COLO668 (cell line): ENCODE results near the gene SLC25A41.
A peak's percentile ranks its signal among the peaks of the same experiment; 100 is the strongest.

Experiments used
- DNase-seq: peaks from one replicate; lab custom pipeline; 2025; ENCODE audit not compliant: unreplicated experiment; lab: John Stamatoyannopoulos, UW

SLC25A41 gene

GRCh38 chr19:6460099-6460884, 26.7 kb upstream of the SLC25A41 start:
- peak; percentile 99 for DNase-seq

- DNase-seq: peak; percentile 78
Observed at GRCh38 chr19:6459262-6460098, 25.9 kb upstream of the SLC25A41 start, which contains the start of gene SLC25A23. Gene SLC25A23, minus strand, starts transcription at chr19:6459792. Its CDS starts 164 bp downstream, at chr19:6459628.

- no peak for DNase-seq
Observed at GRCh38 chr19:6458695-6459261, 25.2 kb upstream of the SLC25A41 start.

DNA sequence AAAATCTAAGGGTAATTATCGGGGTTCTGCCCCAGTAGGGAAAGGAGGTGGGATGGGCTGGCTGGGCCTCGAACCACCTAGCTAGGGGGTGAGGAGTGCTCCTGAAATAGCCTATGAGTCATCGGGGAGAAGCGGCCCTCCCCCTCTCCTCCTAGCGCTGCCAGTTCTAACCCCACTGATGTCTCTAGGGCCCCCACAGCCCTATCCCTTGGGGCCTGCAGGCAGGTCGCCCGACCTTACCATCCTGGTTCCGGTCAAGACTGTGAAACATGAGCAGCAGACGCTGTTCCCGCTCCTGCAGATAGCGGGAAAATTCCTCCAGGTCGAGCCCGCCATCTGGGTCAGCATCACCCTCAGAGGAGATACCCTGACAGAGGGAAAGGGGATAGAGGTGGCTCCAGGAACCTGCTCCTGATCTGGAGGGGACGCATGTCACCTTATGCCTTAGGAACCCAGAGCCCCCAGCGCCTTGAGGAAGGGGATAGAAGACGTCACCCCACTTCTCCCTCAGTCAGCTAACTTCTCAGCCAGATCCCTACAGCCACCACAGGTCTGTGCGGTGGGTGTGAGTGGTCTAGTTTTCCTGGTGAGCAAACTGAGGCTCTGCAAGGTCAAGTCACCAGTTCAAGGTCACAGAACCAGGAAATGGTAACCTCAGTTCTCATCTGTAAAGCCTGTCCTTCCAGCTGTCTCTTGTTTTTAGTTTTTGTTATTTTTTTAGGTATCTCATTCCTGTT, 24.6 kb upstream of the SLC25A41 start:
- no peak for DNase-seq

GRCh38 chr19:6455924-6456323, 22.4 kb upstream of the SLC25A41 start:
- no peak for DNase-seq

- no peak for DNase-seq
Observed at GRCh38 chr19:6453951-6454565, 20.5 kb upstream of the SLC25A41 start.

- no peak for DNase-seq
Observed at GRCh38 chr19:6452899-6453298, 19.3 kb upstream of the SLC25A41 start.

DNA sequence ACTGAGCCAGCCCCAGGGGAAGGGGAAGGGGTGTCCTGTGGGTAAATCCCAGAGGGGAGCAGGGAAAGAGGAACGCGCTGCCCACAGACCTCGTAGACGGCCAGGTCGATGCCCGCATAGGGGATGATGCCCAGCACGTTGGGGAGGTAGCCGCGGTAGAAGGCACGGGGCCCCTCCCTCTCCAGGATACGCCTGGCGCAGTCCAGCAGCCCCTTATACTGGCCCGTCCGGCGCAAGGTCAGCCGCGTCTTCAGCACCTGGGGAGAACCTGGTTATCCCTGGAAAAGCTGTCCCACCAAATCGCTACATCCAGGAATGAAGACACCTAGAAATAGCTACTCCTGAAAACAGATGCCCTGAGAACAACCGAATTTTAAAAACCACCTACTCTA, 18.7 kb upstream of the SLC25A41 start:
- no peak for DNase-seq

GRCh38 chr19:6451583-6452222, 18.1 kb upstream of the SLC25A41 start:
- DNase-seq: no peak

DNA sequence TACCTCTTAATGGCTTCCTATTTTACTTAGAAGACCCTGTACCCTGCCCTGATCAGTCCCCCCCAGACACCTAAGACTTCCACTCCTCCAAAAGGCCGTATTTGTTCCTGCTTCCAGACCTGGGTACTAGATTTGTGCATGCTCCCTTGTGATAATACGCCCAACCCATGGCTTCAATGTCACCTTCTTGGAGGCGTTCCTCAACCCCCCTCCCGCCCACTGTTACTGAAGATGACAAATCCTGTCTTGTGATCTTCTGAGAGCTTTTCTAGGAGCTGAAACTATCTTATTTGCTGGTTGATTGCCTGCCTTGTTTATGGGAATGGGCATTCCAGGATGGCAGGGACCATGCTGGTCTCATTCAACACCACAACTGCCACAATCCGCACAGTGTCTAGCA, 16.6 kb upstream of the SLC25A41 start:
- DNase-seq: no peak

- DNase-seq: no peak
Observed at GRCh38 chr19:6448045-6448444, 14.5 kb upstream of the SLC25A41 start.

- no peak for DNase-seq
Observed at GRCh38 chr19:6446452-6446851, 12.9 kb upstream of the SLC25A41 start.

DNA sequence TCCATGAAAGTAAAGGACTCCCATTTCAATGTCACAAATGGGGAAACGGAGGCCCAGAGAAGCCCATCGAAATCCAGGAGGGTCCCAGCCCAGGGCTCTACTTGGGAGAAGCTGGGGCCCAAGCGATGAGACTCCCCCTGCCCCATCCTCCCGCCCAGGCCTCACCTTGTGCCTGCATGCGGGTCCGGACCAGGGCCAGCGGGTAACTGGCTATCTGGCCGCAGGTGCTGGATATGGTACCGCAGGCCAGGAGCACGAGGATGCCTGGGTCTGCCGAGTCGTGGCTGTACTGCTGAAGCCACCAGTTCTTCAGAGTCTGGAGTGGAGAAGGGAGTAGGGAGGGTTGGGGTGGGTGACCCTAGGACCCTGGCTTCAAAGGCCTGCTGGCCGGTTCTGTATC, 10.4 kb upstream of the SLC25A41 start:
- no peak for DNase-seq

- DNase-seq: no peak
Observed at GRCh38 chr19:6442087-6442688, 8.6 kb upstream of the SLC25A41 start.

DNA sequence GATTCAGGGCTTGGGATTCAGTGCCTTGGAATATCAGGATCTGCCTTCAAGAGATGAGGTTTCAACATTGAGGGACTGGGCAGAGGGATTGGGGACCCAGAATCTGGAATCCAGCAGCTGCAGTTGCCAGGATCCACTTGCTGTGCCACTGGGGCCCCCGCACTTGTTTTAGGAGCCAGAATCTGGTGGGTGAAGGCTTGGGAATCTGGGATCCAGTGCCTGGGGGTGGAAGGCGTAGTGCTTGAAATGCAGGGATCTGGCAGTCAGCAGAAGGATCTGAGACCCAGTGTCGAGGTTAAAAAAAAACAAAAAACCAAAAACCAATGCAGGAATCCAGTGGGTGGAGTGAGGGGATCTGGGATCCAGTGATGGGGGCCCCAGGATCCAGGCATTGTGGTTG, 7.3 kb upstream of the SLC25A41 start:
- DNase-seq: no peak

DNA sequence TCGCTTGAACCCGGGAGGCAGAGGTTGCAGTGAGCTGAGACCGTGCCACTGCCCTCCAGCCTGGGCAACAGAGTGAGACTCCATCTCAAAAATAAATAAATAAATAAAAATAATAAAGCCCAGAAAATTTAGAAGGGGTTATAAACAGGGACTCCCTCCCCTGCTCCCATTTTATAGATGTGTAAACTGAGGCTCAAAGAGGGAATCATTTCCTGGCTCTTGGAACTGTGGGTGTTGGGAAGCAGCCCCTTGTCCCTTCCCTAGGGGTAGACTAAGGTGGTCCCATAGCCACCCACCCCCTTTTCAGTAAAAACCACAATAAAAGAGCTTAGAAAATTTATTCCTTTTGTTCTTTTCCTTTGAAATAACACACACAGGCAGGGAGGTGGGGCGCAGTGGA, 6.2 kb upstream of the SLC25A41 start:
- no peak for DNase-seq

- DNase-seq: no peak
Observed at GRCh38 chr19:6433165-6433564, 398 bp downstream of the SLC25A41 start.

- no peak for DNase-seq
Observed at GRCh38 chr19:6431891-6432290, 1.7 kb downstream of the SLC25A41 start.

DNA sequence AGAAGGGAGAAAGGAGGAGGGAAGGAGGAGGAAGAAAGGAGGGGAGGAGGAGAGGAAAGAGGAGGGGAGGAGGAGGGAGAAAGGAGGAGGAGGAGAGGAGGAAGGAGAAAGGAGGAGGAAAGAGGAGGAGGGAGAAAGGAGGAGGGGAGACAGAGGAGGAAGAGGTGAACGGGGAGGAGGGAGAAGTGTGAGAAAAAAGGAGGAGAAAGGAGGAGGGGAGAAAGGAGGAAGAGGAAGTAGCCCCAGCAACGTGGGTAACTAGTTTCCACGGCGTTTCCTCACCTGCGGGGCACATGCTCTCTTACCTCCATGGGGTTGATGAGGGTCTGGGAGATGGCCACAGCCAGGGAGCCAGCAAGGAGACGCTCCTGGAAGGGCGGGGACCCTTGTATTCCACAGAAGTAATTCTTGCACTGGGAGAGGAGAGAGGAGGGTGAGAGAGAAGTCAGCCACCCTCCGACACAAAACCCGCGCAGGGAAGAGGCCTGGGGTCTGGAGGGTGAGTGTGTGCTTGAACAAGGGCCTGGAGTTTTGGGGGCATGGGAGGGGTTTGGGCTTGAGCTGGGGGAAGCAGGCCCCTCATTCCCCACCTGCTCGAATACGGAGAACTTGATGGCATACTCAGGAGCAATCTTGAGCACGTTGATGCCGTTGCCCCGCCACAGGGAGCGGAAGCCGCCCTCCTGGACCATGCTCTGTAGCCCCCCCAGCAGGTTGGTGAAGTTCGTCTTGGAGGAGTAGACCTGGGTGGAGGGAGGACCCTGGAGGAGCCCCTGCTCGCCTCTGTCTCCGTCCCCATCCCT, 3.9 kb downstream of the SLC25A41 start:
- no peak for DNase-seq
